Caco-2 (cell line): ENCODE measurements around the gene EFNA3. TPM values are rescaled to one million over a fixed set of nuclear protein-coding genes. Genes with fewer than 3 reads are reported as not detected.

Experiments used
- BruUV-seq: library from RNA; stranded (reverse); fragments of 400-500 nt; replicated peaks from 2 replicates; lab custom pipeline; 2021; lab: Mats Ljungman, UMichigan
- CTCF ChIA-PET: fragments of 300-600 bp; sonication (Branson Sonifier 250); formaldehyde crosslinking; loops from one replicate; lab custom pipeline; 2022; ENCODE audit warnings: antibody characterized with exemption; lab: Charles Lee
- POLR2A ChIA-PET: fragments of 300-600 bp; sonication (Branson Sonifier 250); formaldehyde crosslinking; loops from one replicate; lab custom pipeline; 2022; ENCODE audit warnings: antibody characterized with exemption; lab: Charles Lee
- DNase-seq, 2 experiments: peaks; one replicate each; pipeline versions ENCODE4 v3.0.0 to v3.0.0-alpha.2; 2020 to 2022
- H3K27me3 ChIP-seq: replicated peaks from 2 replicates; pipeline ENCODE4 v1.6.0; 2011; ENCODE audit warnings: low read length; ENCODE audit not compliant: control insufficient read depth, insufficient read depth
- H3K36me3 ChIP-seq: 2 replicates; pipeline ENCODE4 v1.5.1; 2011; ENCODE audit warnings: low read length; ENCODE audit not compliant: control insufficient read depth, insufficient read depth
- H3K4me1 ChIP-seq: fragments of 250-450 bp; sonication (Bioruptor Pico); 2 replicates; pipeline ENCODE4 v1.5.1; 2020; ENCODE audit warnings: mild to moderate bottlenecking
- H3K4me3 ChIP-seq: 2 replicates; pipeline ENCODE4 v1.5.1; 2011; ENCODE audit warnings: low read depth, mild to moderate bottlenecking, control low read depth, low read length
- H3K9me3 ChIP-seq: fragments of 250-450 bp; sonication (Bioruptor Pico); 2 replicates; pipeline ENCODE4 v1.5.1; 2020; ENCODE audit warnings: mild to moderate bottlenecking, moderate library complexity
- H3K27ac Mint-ChIP-seq: one replicate; pipeline ENCODE4 v1.8.0; 2022; ENCODE audit warnings: mixed read lengths; ENCODE audit not compliant: unreplicated experiment
- H3K27me3 Mint-ChIP-seq: one replicate; pipeline ENCODE4 v1.8.0; 2022; ENCODE audit warnings: mixed read lengths; ENCODE audit not compliant: insufficient read depth, unreplicated experiment
- H3K36me3 Mint-ChIP-seq: one replicate; pipeline ENCODE4 v1.8.0; 2022; ENCODE audit warnings: mild to moderate bottlenecking, mixed read lengths; ENCODE audit not compliant: insufficient read depth, unreplicated experiment
- H3K4me1 Mint-ChIP-seq: one replicate; pipeline ENCODE4 v1.8.0; 2022; ENCODE audit warnings: low read depth, mixed read lengths; ENCODE audit not compliant: unreplicated experiment
- H3K4me3 Mint-ChIP-seq: one replicate; pipeline ENCODE4 v1.8.0; 2022; ENCODE audit warnings: mild to moderate bottlenecking, moderate library complexity, mixed read lengths; ENCODE audit not compliant: unreplicated experiment
- H3K9me3 Mint-ChIP-seq: one replicate; pipeline ENCODE4 v1.8.0; 2022; ENCODE audit warnings: mixed read lengths; ENCODE audit not compliant: unreplicated experiment
- intact Hi-C: fragments of 100-400 bp; cut with micrococcal nuclease; formaldehyde crosslinking; loops from one replicate; pipeline ENCODE4 v1.10.0; 2022; ENCODE audit not compliant: unreplicated experiment
- total RNA-seq: library from RNA; stranded (reverse); gene quantifications from 2 replicates; pipeline ENCODE4 v1.2.3, GENCODE V29; 2022
- TF ChIP-seq, protein P1 (sequence below), 2 experiments: fragments of 200-600 bp in 1 of 2; IDR thresholded peaks; 1 replicate in 1 of 2; 2 replicates in 1 of 2; pipeline versions ENCODE4 v1.5.1 to v1.8.0; 2011 to 2022; ENCODE audit warnings: antibody characterized with exemption in 1 of 2, control low read depth in 1 of 2, inconsistent platforms in 1 of 2, low read depth in 1 of 2, low read length in 1 of 2, mild to moderate bottlenecking in 1 of 2, moderate library complexity in 1 of 2; ENCODE audit not compliant: insufficient read depth in 1 of 2, severe bottlenecking in 1 of 2, unreplicated experiment in 1 of 2

EFNA3 gene
- total RNA-seq, 1 experiment from 2014 or later = 3.5 TPM

DNA sequence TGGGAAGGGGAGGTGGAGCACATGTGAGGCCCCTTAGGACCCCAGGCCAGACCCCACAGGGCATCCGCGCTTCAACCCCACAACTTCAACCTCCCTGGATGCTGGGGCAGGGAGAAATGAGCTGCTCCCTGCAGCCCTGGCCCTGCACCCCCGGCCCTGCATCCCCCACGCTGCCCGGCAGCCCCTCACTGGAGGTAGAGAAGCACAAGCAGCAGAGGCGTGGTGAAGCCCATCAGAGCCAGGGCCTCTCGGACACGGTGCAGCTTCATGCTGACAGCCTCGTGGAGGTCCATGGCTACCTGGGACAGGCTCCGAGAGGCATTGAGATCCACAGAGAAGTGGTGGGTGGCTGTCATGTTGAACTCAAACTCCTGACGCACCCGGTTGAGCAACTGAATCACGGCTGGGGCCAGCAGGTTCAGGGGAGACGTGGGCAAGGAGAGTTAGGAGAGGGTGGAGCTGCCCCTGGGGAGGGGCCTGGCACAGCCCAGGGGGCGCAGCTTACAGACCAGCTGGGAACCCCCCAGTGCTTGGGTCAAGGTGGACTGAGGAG is 48.3 kb upstream of the EFNA3 start:
- H3K27me3 ChIP-seq = no peaks in the 10 kb centered on the region
- CTCF ChIA-PET = interaction anchor here (1.0 to 1.1 kb wide), 2 partner anchors 17 to 69 kb away, joined by 3 read pairs; partner anchors contain the start of gene PYGO2
- H3K27me3 Mint-ChIP-seq = peaks cover 4% of the 10 kb centered on the region

GRCh38 chr1:155030899-155031298 is 47.7 kb upstream of the EFNA3 start:
- no peaks in the 10 kb centered on the region for H3K4me1 Mint-ChIP-seq
- DNase-seq = no peak
- no peaks in the 10 kb centered on the region for H3K9me3 Mint-ChIP-seq
- Histone ChIP-seq H3K9me3 (no peaks in the 10 kb centered on the region), H3K4me1 (peaks cover 5% of the 10 kb centered on the region; the same call in 1 of the 2 replicates), H3K36me3 (no peaks in the 10 kb centered on the region), H3K4me3 (no peak overlapping the region), H3K27me3 (no peaks in the 10 kb centered on the region)
- no peaks in the 10 kb centered on the region for H3K36me3 Mint-ChIP-seq
- intact Hi-C loops = no loop called here
- H3K27me3 Mint-ChIP-seq = peaks cover 4% of the 10 kb centered on the region
- ChIA-PET CTCF (interaction anchor here (1.1 kb wide), 1 partner anchor 16 kb away, joined by 3 read pairs; no protein-coding TSS in a partner anchor), POLR2A (interaction anchor here (0.6 kb wide), 1 partner anchor 20 kb away, joined by 3 read pairs; no protein-coding TSS in a partner anchor)
- no peak overlapping the region for H3K4me3 Mint-ChIP-seq
- TF ChIP-seq, protein P1, sequence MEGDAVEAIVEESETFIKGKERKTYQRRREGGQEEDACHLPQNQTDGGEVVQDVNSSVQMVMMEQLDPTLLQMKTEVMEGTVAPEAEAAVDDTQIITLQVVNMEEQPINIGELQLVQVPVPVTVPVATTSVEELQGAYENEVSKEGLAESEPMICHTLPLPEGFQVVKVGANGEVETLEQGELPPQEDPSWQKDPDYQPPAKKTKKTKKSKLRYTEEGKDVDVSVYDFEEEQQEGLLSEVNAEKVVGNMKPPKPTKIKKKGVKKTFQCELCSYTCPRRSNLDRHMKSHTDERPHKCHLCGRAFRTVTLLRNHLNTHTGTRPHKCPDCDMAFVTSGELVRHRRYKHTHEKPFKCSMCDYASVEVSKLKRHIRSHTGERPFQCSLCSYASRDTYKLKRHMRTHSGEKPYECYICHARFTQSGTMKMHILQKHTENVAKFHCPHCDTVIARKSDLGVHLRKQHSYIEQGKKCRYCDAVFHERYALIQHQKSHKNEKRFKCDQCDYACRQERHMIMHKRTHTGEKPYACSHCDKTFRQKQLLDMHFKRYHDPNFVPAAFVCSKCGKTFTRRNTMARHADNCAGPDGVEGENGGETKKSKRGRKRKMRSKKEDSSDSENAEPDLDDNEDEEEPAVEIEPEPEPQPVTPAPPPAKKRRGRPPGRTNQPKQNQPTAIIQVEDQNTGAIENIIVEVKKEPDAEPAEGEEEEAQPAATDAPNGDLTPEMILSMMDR (IDR thresholded peaks at IDR 0.05; ENCODE audit: insufficient read depth in 1 of 2, low read depth in 1 of 2, low read length in 1 of 2, severe bottlenecking in 1 of 2, unreplicated experiment in 1 of 2) = no peak
- no TSS peak for BruUV-seq
- H3K27ac Mint-ChIP-seq = no peak overlapping the region

More for the DNA sequence above, 48.3 kb upstream of the EFNA3 start:
- no peak for DNase-seq
- intact Hi-C loops = no loop called here
- no peak overlapping the region for H3K4me3 Mint-ChIP-seq
- Histone ChIP-seq H3K4me3 (no peak overlapping the region), H3K36me3 (no peaks in the 10 kb centered on the region), H3K4me1 (peaks cover 5% of the 10 kb centered on the region; the same call in 1 of the 2 replicates), H3K9me3 (no peaks in the 10 kb centered on the region)
- TF ChIP-seq, protein P1 (IDR thresholded peaks at IDR 0.05; ENCODE audit: insufficient read depth in 1 of 2, low read depth in 1 of 2, low read length in 1 of 2, severe bottlenecking in 1 of 2, unreplicated experiment in 1 of 2) = no peak
- H3K27ac Mint-ChIP-seq = no peak overlapping the region
- POLR2A ChIA-PET = interaction anchor here (0.6 kb wide), 1 partner anchor 20 kb away, joined by 3 read pairs; no protein-coding TSS in a partner anchor
- no TSS peak for BruUV-seq
- no peaks in the 10 kb centered on the region for H3K4me1 Mint-ChIP-seq
- H3K36me3 Mint-ChIP-seq = no peaks in the 10 kb centered on the region
- H3K9me3 Mint-ChIP-seq = no peaks in the 10 kb centered on the region

DNA sequence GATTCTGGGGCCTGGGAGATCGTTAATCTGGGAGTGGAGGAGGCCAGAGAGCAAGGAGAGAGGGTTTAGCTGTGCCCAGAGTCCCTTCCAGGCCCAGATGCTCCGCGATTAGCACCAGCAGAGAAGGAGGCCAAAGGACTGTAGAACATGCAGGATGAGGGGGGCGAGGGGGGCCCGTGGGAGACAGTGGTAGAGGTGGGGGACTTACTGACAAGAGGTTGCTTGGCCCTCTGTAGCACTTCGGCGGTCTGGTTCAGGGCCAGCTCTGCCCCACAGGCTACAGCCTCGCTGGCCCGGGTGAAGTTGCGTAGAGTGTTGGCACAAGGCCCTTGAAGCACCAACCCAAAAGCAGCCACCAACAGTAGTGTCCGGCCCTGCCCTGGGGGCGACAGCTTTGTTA is 45.8 kb upstream of the EFNA3 start:
- peaks cover 4% of the 10 kb centered on the region for H3K27me3 Mint-ChIP-seq
- CTCF ChIA-PET = no interaction called here

More for the DNA sequence above, 45.8 kb upstream of the EFNA3 start:
- Histone ChIP-seq H3K36me3 (no peaks in the 10 kb centered on the region), H3K4me3 (no peak overlapping the region), H3K4me1 (no peaks in the 10 kb centered on the region), H3K27me3 (no peaks in the 10 kb centered on the region), H3K9me3 (no peaks in the 10 kb centered on the region)
- Mint-ChIP-seq H3K27ac (no peak overlapping the region), H3K36me3 (no peaks in the 10 kb centered on the region), H3K9me3 (no peaks in the 10 kb centered on the region), H3K4me1 (peaks cover under 1% of the 10 kb centered on the region), H3K4me3 (no peak overlapping the region)
- intact Hi-C loops = no loop called here
- BruUV-seq = no TSS peak
- TF ChIP-seq, protein P1 (IDR thresholded peaks at IDR 0.05; ENCODE audit: insufficient read depth in 1 of 2, low read depth in 1 of 2, low read length in 1 of 2, severe bottlenecking in 1 of 2, unreplicated experiment in 1 of 2) = no peak
- DNase-seq = no peak
- POLR2A ChIA-PET = no interaction called here
